Cortex of kidney (tissue), 1 donor: ENCODE measurements around the gene KIF25.

Source experiments
- DNase-seq: peaks from one replicate; lab custom pipeline; 2025; lab: John Stamatoyannopoulos, UW

The KIF25 gene

GRCh38 chr6:168035661-168036545 is 38.4 kb downstream of the KIF25 start:
- DNase-seq = no peak

GRCh38 chr6:168037242-168037641 is 39.8 kb downstream of the KIF25 start:
- no peak for DNase-seq

- no peak for DNase-seq
Observed at GRCh38 chr6:168037856-168038255, 40.4 kb downstream of the KIF25 start.

- DNase-seq = no peak
Observed at GRCh38 chr6:168038576-168039140, 41.2 kb downstream of the KIF25 start.

GRCh38 chr6:168039301-168039700 is 41.8 kb downstream of the KIF25 start:
- DNase-seq = no peak

GRCh38 chr6:168039849-168040248 is 42.4 kb downstream of the KIF25 start:
- no peak for DNase-seq

GRCh38 chr6:168040856-168041496 is 43.5 kb downstream of the KIF25 start:
- DNase-seq = no peak

- no peak for DNase-seq
Observed at GRCh38 chr6:168041928-168042327, 44.5 kb downstream of the KIF25 start.

- DNase-seq = no peak
Observed at GRCh38 chr6:168042426-168043192, 45.1 kb downstream of the KIF25 start.

GRCh38 chr6:168043193-168043847 is 45.8 kb downstream of the KIF25 start:
- no peak for DNase-seq

- DNase-seq = no peak
Observed at GRCh38 chr6:168043848-168044415, 46.5 kb downstream of the KIF25 start.

GRCh38 chr6:168044521-168045130 is 47.2 kb downstream of the KIF25 start:
- no peak for DNase-seq

- DNase-seq = no peak
Observed at GRCh38 chr6:168045141-168045691, 47.7 kb downstream of the KIF25 start.

GRCh38 chr6:168045706-168046620 is 48.5 kb downstream of the KIF25 start:
- DNase-seq = no peak

GRCh38 chr6:168046696-168047095 is 49.2 kb downstream of the KIF25 start:
- no peak for DNase-seq

GRCh38 chr6:168047841-168048723 is 50.6 kb downstream of the KIF25 start:
- no peak for DNase-seq

- DNase-seq = no peak
Observed at GRCh38 chr6:168048724-168049025, 51.2 kb downstream of the KIF25 start.

GRCh38 chr6:168049277-168049676 is 51.8 kb downstream of the KIF25 start:
- DNase-seq = no peak
